ENCODE data around the gene GOPC.

GRCh38 chr6:117531809-117532725, 70.2 kb downstream of the GOPC start:
- TF ChIP-seq RAD21 (IDR thresholded peaks at IDR 0.05; ENCODE audit: low read depth) (no peak), SIN3A (IDR thresholded peaks at IDR 0.05; ENCODE audit: low read depth) (no peak), SP1 (IDR thresholded peaks at IDR 0.05; ENCODE audit: low read depth) (no peak), ATF3 (IDR thresholded peaks at IDR 0.05) (no peak), POLR2A (IDR thresholded peaks at IDR 0.05; ENCODE audit: borderline replicate concordance, extremely low read depth, insufficient read depth, insufficient read length) (no peak), ZFX (IDR thresholded peaks at IDR 0.05) (no peak), POLR2AphosphoS5 (IDR thresholded peaks at IDR 0.05; ENCODE audit: low read depth, low read length) (no peak), EZH2 (IDR thresholded peaks at IDR 0.05) (no peak), ELF1 (IDR thresholded peaks at IDR 0.05; ENCODE audit: borderline replicate concordance, low read depth) (no peak)
- TF ChIP-seq, protein P1, sequence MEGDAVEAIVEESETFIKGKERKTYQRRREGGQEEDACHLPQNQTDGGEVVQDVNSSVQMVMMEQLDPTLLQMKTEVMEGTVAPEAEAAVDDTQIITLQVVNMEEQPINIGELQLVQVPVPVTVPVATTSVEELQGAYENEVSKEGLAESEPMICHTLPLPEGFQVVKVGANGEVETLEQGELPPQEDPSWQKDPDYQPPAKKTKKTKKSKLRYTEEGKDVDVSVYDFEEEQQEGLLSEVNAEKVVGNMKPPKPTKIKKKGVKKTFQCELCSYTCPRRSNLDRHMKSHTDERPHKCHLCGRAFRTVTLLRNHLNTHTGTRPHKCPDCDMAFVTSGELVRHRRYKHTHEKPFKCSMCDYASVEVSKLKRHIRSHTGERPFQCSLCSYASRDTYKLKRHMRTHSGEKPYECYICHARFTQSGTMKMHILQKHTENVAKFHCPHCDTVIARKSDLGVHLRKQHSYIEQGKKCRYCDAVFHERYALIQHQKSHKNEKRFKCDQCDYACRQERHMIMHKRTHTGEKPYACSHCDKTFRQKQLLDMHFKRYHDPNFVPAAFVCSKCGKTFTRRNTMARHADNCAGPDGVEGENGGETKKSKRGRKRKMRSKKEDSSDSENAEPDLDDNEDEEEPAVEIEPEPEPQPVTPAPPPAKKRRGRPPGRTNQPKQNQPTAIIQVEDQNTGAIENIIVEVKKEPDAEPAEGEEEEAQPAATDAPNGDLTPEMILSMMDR (IDR thresholded peaks at IDR 0.05 in 2 of 3, conservative IDR thresholded peaks at IDR 0.05 in 1 of 3; ENCODE audit: borderline replicate concordance in 1 of 3, insufficient read depth in 1 of 3, low read depth in 2 of 3, low read length in 2 of 3), result no peak
